ENCODE results near the gene PMM1.
A peak's percentile ranks its signal among the peaks of the same experiment; 100 is the strongest.

PMM1 gene

GRCh38 chr22:41535244-41535643 is 54.4 kb downstream of the PMM1 start:
- TF ChIP-seq CTCF (IDR thresholded peaks at IDR 0.05; ENCODE audit: low read depth, low read length, poor library complexity, severe bottlenecking) (no peak), EZH2phosphoT487 (IDR thresholded peaks at IDR 0.05; ENCODE audit: borderline replicate concordance, low read length) (no peak)
- no peak overlapping the region for H3K27ac ChIP-seq (ENCODE audit: low read depth, low read length)
- no peak overlapping the region for H3K4me2 ChIP-seq (ENCODE audit: low read length)
- H3K79me2 ChIP-seq (ENCODE audit: control insufficient read depth, low read length), result peaks cover 58% of the 10 kb centered on the region
- H3K9me2 ChIP-seq (replicated peaks; ENCODE audit: control insufficient read depth, low read length), result no peaks in the 10 kb centered on the region
- peaks cover 68% of the 10 kb centered on the region for H3K36me3 ChIP-seq (ENCODE audit: control insufficient read depth, low read length)
- no peaks in the 10 kb centered on the region for H3K9me3 ChIP-seq (ENCODE audit: control insufficient read depth, insufficient read depth, low read length)
- no peaks in the 10 kb centered on the region for H3K27me3 ChIP-seq (ENCODE audit: control insufficient read depth, low read length)
- H3K4me1 ChIP-seq (ENCODE audit: control insufficient read depth, low read length), result no peaks in the 10 kb centered on the region
- peaks cover 2% of the 10 kb centered on the region; the same call in 1 of the 2 replicates for H3F3A ChIP-seq (ENCODE audit: control insufficient read depth, insufficient read depth)
- peaks cover 6% of the 10 kb centered on the region for H4K20me1 ChIP-seq (ENCODE audit: control insufficient read depth, insufficient read depth, low read depth, low read length)
- no peak overlapping the region for H3K4me3 ChIP-seq (ENCODE audit: low read length)

- peaks cover 63% of the 10 kb centered on the region for H3K36me3 ChIP-seq (ENCODE audit: control insufficient read depth, low read length)
These were observed 55.4 kb downstream of the PMM1 start for GRCh38 chr22:41534219-41534618.

GRCh38 chr22:41532908-41533825 is 56.5 kb downstream of the PMM1 start:
- Histone ChIP-seq H4K20me1 (ENCODE audit: control insufficient read depth, insufficient read depth, low read depth, low read length) (peaks cover 6% of the 10 kb centered on the region; the same call in 1 of the 2 replicates), H3K9me2 (replicated peaks; ENCODE audit: control insufficient read depth, low read length) (no peaks in the 10 kb centered on the region), H3K79me2 (ENCODE audit: control insufficient read depth, low read length) (peaks cover 38% of the 10 kb centered on the region), H3K9me3 (ENCODE audit: control insufficient read depth, insufficient read depth, low read length) (no peaks in the 10 kb centered on the region), H3K27ac (ENCODE audit: low read depth, low read length) (no peak overlapping the region), H3K4me1 (ENCODE audit: control insufficient read depth, low read length) (no peaks in the 10 kb centered on the region), H3K4me3 (ENCODE audit: low read length) (no peak overlapping the region), H3K4me2 (ENCODE audit: low read length) (no peak overlapping the region), H3K36me3 (ENCODE audit: control insufficient read depth, low read length) (peaks cover 65% of the 10 kb centered on the region), H3F3A (ENCODE audit: control insufficient read depth, insufficient read depth) (peaks cover 8% of the 10 kb centered on the region; the same call in 1 of the 2 replicates), H3K27me3 (ENCODE audit: control insufficient read depth, low read length) (no peaks in the 10 kb centered on the region)
- TF ChIP-seq EZH2phosphoT487 (IDR thresholded peaks at IDR 0.05; ENCODE audit: borderline replicate concordance, low read length) (no peak), CTCF (IDR thresholded peaks at IDR 0.05; ENCODE audit: low read depth, low read length, poor library complexity, severe bottlenecking) (peak; percentile 92)

More at GRCh38 chr22:41534219-41534618, 55.4 kb downstream of the PMM1 start:
- no peaks in the 10 kb centered on the region for H3K27me3 ChIP-seq (ENCODE audit: control insufficient read depth, low read length)
- no peak overlapping the region for H3K4me3 ChIP-seq (ENCODE audit: low read length)
- H3K9me2 ChIP-seq (replicated peaks; ENCODE audit: control insufficient read depth, low read length), result no peaks in the 10 kb centered on the region
- no peaks in the 10 kb centered on the region for H3K9me3 ChIP-seq (ENCODE audit: control insufficient read depth, insufficient read depth, low read length)
- H4K20me1 ChIP-seq (ENCODE audit: control insufficient read depth, insufficient read depth, low read depth, low read length), result peaks cover 6% of the 10 kb centered on the region; the same call in 1 of the 2 replicates
- H3K4me1 ChIP-seq (ENCODE audit: control insufficient read depth, low read length), result no peaks in the 10 kb centered on the region
- peaks cover 48% of the 10 kb centered on the region for H3K79me2 ChIP-seq (ENCODE audit: control insufficient read depth, low read length)
- H3K27ac ChIP-seq (ENCODE audit: low read depth, low read length), result no peak overlapping the region
- H3K4me2 ChIP-seq (ENCODE audit: low read length), result no peak overlapping the region
- TF ChIP-seq CTCF (IDR thresholded peaks at IDR 0.05; ENCODE audit: low read depth, low read length, poor library complexity, severe bottlenecking), result no peak
- peaks cover 2% of the 10 kb centered on the region; the same call in 1 of the 2 replicates for H3F3A ChIP-seq (ENCODE audit: control insufficient read depth, insufficient read depth)
